LNCAP (cell line): ENCODE results near the gene SIGLEC14.

Experiments
- CTCF ChIP-seq: fragments of 450-650 bp; IDR thresholded peaks from 2 replicates; pipeline ENCODE4 v1.5.1; 2017; ENCODE audit warnings: mild to moderate bottlenecking

The SIGLEC14 gene

DNA sequence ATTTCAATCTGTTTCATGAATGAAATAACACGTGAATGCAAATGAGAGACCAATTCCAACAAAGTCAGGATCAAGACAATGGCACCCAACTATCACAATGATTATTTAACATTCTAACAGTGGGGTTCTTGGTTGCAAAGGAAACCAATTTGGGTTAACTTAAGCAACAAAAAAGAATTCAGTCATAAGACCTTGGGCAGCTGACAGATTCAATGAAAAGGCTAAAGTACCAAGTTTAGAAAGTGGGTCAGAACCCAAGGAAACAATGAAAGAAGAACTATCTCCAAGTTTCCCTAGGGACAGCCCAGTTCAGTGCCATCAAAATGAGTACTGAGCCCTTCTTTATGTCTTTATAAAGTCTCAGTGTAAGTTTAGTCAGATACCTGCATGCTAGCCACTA, 17.5 kb upstream of the SIGLEC14 start:
- TF ChIP-seq CTCF, result no peak

GRCh38 chr19:51663650-51664049, 17.0 kb upstream of the SIGLEC14 start:
- no peak for TF ChIP-seq CTCF

- peak; percentile 68 for TF ChIP-seq CTCF
Observed at GRCh38 chr19:51660975-51661600, 14.5 kb upstream of the SIGLEC14 start.

GRCh38 chr19:51654783-51655182, 8.2 kb upstream of the SIGLEC14 start:
- TF ChIP-seq CTCF, result no peak; the same call in 1 of the 2 replicates

DNA sequence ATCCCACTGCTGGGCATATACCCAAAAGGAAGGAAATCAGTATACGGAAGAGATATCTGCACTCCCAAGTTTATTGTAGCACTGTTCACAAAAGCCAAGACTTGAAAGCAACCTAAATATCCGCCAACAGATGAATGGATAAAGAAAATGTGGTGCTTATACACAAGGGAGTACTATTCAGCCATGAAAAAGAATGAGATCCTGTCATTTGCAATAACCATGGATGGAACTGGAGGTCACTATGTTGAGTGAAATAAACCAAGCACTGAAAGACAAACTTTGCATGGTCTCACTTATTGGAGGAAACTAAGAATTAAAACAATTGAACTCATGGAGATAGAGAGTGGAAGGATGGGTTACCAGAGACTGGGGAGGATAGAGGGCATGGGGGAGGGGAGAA, 6.5 kb upstream of the SIGLEC14 start:
- no peak for TF ChIP-seq CTCF

- no peak for TF ChIP-seq CTCF
Observed at GRCh38 chr19:51652266-51652665, 5.6 kb upstream of the SIGLEC14 start.

- no peak for TF ChIP-seq CTCF
Observed at GRCh38 chr19:51651216-51651846, 4.7 kb upstream of the SIGLEC14 start.
